Naive thymus-derived CD8-positive, alpha-beta T cell (primary cell): ENCODE results near the gene SMIM31. TPM values are rescaled to one million over a fixed set of nuclear protein-coding genes. Genes with fewer than 3 reads are reported as not detected.

Experiments used
- ATAC-seq, 2 donors: fragments of 150-1000 bp; cut with Tn5 transposase in 1 of 2; sonication (Bioruptor Pico), chemical (Tn5 transposase) in 1 of 2; 1 replicate in 1 of 2; 2 replicates in 1 of 2; pipeline ENCODE4 v1.10.0; 2021; ENCODE audit warnings: mild to moderate bottlenecking in 2 of 2, moderate library complexity in 2 of 2
- POLR2A ChIA-PET: fragments of 350-600 bp; sonication (Branson Sonifier 250); formaldehyde crosslinking; loops from one replicate; lab custom pipeline; 2021; ENCODE audit warnings: antibody characterized with exemption; lab: Charles Lee
- DNase-seq, 10 donors: peaks; one replicate each; pipeline versions ENCODE4 v3.0.0 to v3.0.0-alpha.2; 2020 to 2022
- H3K27ac Mint-ChIP-seq, 10 donors: one replicate each; pipeline ENCODE4 v1.8.0; 2020 to 2022; ENCODE audit warnings: mild to moderate bottlenecking in 10 of 10, mixed read lengths in 10 of 10, moderate library complexity in 4 of 10, inconsistent platforms in 1 of 10
- H3K27me3 Mint-ChIP-seq, 5 donors: one replicate each; pipeline ENCODE4 v1.8.0; 2021 to 2022; ENCODE audit warnings: mixed read lengths in 5 of 5
- H3K36me3 Mint-ChIP-seq, 3 donors: one replicate each; pipeline ENCODE4 v1.8.0; 2020 to 2022; ENCODE audit warnings: mixed read lengths in 3 of 3, mild to moderate bottlenecking in 2 of 3, inconsistent platforms in 1 of 3
- H3K4me1 Mint-ChIP-seq, 4 donors: one replicate each; pipeline ENCODE4 v1.8.0; 2021 to 2022; ENCODE audit warnings: mixed read lengths in 4 of 4
- H3K4me3 Mint-ChIP-seq, 10 donors: one replicate each; pipeline ENCODE4 v1.8.0; 2020 to 2022; ENCODE audit warnings: mild to moderate bottlenecking in 10 of 10, mixed read lengths in 10 of 10, moderate library complexity in 6 of 10, inconsistent platforms in 1 of 10
- H3K9me3 Mint-ChIP-seq, 9 donors: one replicate each; pipeline ENCODE4 v1.8.0; 2020 to 2022; ENCODE audit warnings: mixed read lengths in 9 of 9, mild to moderate bottlenecking in 3 of 9, inconsistent platforms in 1 of 9, moderate library complexity in 1 of 9
- polyA plus RNA-seq, 3 donors: library from polyadenylated mRNA; unstranded; fragments of 300-500 nt; fragmentation: Illumina TruSeq; gene quantifications; one replicate each; pipeline ENCODE4 v1.2.3, GENCODE V29; 2021
- total RNA-seq, 8 experiments: library from RNA in 2 of 8; stranded (reverse) in 2 of 8; gene quantifications; one replicate each; pipeline ENCODE4 v1.2.3 and lab custom pipeline; 2021 to 2026

SMIM31 gene
- total and polyA plus RNA-seq, 5 experiments from 2014 or later, result not detected

GRCh38 chr4:164761746-164762275, 7.9 kb downstream of the SMIM31 start:
- ATAC-seq, result no peak
- peaks cover 14 to 40% (median 25%) of the 10 kb centered on the region in 5 donors for H3K27me3 Mint-ChIP-seq
- H3K9me3 Mint-ChIP-seq, result no peaks in the 10 kb centered on the region
- no peak overlapping the region for H3K27ac Mint-ChIP-seq
- DNase-seq, result no peak
- H3K4me3 Mint-ChIP-seq, result no peak overlapping the region
- POLR2A ChIA-PET, result no interaction called here
- no peaks in the 10 kb centered on the region for H3K4me1 Mint-ChIP-seq
- no peaks in the 10 kb centered on the region for H3K36me3 Mint-ChIP-seq

GRCh38 chr4:164765096-164765495, 11.2 kb downstream of the SMIM31 start:
- DNase-seq (no peak), ATAC-seq (no peak)
- H3K36me3 Mint-ChIP-seq, result no peaks in the 10 kb centered on the region
- POLR2A ChIA-PET, result no interaction called here
- no peaks in the 10 kb centered on the region for H3K9me3 Mint-ChIP-seq
- H3K27ac Mint-ChIP-seq, result no peak overlapping the region
- no peak overlapping the region for H3K4me3 Mint-ChIP-seq
- peaks cover 0 to 1% (median 0%) of the 10 kb centered on the region in 4 donors for H3K4me1 Mint-ChIP-seq
- peaks cover 20 to 53% (median 23%) of the 10 kb centered on the region in 5 donors for H3K27me3 Mint-ChIP-seq

- Mint-ChIP-seq H3K4me3 (no peak overlapping the region), H3K4me1 (peaks cover 0 to 1% (median 0%) of the 10 kb centered on the region in 4 donors), H3K27me3 (peaks cover 16 to 47% (median 22%) of the 10 kb centered on the region in 5 donors), H3K9me3 (no peaks in the 10 kb centered on the region), H3K27ac (no peak overlapping the region), H3K36me3 (no peaks in the 10 kb centered on the region)
- DNase-seq, result no peak
- POLR2A ChIA-PET, result no interaction called here
- ATAC-seq, result no peak
Measured at GRCh38 chr4:164765833-164766232, 11.9 kb downstream of the SMIM31 start.

- DNase-seq, result no peak
- POLR2A ChIA-PET, result no interaction called here
- Mint-ChIP-seq H3K4me1 (peaks cover 0 to 1% (median 0%) of the 10 kb centered on the region in 4 donors), H3K27ac (no peak overlapping the region), H3K27me3 (peaks cover 13 to 47% (median 18%) of the 10 kb centered on the region in 5 donors), H3K36me3 (no peaks in the 10 kb centered on the region), H3K9me3 (no peaks in the 10 kb centered on the region), H3K4me3 (no peak overlapping the region)
- ATAC-seq, result no peak
Measured at GRCh38 chr4:164768516-164768915, 14.6 kb downstream of the SMIM31 start.

GRCh38 chr4:164770010-164770724, 16.2 kb downstream of the SMIM31 start:
- Mint-ChIP-seq H3K27ac (no peak overlapping the region), H3K27me3 (peaks cover 11 to 40% (median 16%) of the 10 kb centered on the region in 5 donors), H3K9me3 (no peaks in the 10 kb centered on the region), H3K4me3 (no peak overlapping the region), H3K4me1 (peaks cover 0 to 1% (median 0%) of the 10 kb centered on the region in 4 donors), H3K36me3 (no peaks in the 10 kb centered on the region)
- DNase-seq (no peak), ATAC-seq (no peak)
- POLR2A ChIA-PET, result no interaction called here

GRCh38 chr4:164771088-164771487, 17.2 kb downstream of the SMIM31 start:
- Mint-ChIP-seq H3K36me3 (no peaks in the 10 kb centered on the region), H3K4me3 (no peak overlapping the region), H3K27ac (no peak overlapping the region), H3K4me1 (peaks cover 0 to 1% (median 0%) of the 10 kb centered on the region in 4 donors), H3K9me3 (no peaks in the 10 kb centered on the region), H3K27me3 (peaks cover 9 to 31% (median 14%) of the 10 kb centered on the region in 5 donors)
- ATAC-seq, result no peak
- POLR2A ChIA-PET, result no interaction called here
- DNase-seq, result no peak

- no peak for ATAC-seq
- Mint-ChIP-seq H3K36me3 (no peaks in the 10 kb centered on the region), H3K27me3 (peaks cover 4 to 21% (median 10%) of the 10 kb centered on the region in 5 donors), H3K9me3 (no peaks in the 10 kb centered on the region), H3K4me1 (peaks cover 0 to 1% (median 0%) of the 10 kb centered on the region in 4 donors), H3K27ac (no peak overlapping the region), H3K4me3 (no peak overlapping the region)
- no peak for DNase-seq
- POLR2A ChIA-PET, result no interaction called here
Measured at GRCh38 chr4:164772076-164772475, 18.1 kb downstream of the SMIM31 start.

GRCh38 chr4:164779080-164779479, 25.1 kb downstream of the SMIM31 start:
- no peak for ATAC-seq
- POLR2A ChIA-PET, result no interaction called here
- Mint-ChIP-seq H3K27me3 (no peaks in the 10 kb centered on the region), H3K36me3 (no peaks in the 10 kb centered on the region), H3K27ac (no peak overlapping the region), H3K4me1 (no peaks in the 10 kb centered on the region), H3K9me3 (no peaks in the 10 kb centered on the region), H3K4me3 (no peak overlapping the region)
- no peak for DNase-seq

GRCh38 chr4:164779811-164780216, 25.9 kb downstream of the SMIM31 start:
- H3K4me3 Mint-ChIP-seq, result no peak overlapping the region
- H3K27me3 Mint-ChIP-seq, result no peaks in the 10 kb centered on the region
- no peaks in the 10 kb centered on the region for H3K36me3 Mint-ChIP-seq
- H3K9me3 Mint-ChIP-seq, result no peaks in the 10 kb centered on the region
- H3K4me1 Mint-ChIP-seq, result no peaks in the 10 kb centered on the region
- DNase-seq (peak in 3 of 10 donors; percentile 6 to 17 (median 12)), ATAC-seq (no peak)
- POLR2A ChIA-PET, result no interaction called here
- H3K27ac Mint-ChIP-seq, result no peak overlapping the region

- Mint-ChIP-seq H3K4me3 (no peak overlapping the region), H3K36me3 (no peaks in the 10 kb centered on the region), H3K27me3 (no peaks in the 10 kb centered on the region), H3K27ac (no peak overlapping the region), H3K4me1 (no peaks in the 10 kb centered on the region), H3K9me3 (no peaks in the 10 kb centered on the region)
- DNase-seq, result no peak
- ATAC-seq, result no peak
- POLR2A ChIA-PET, result no interaction called here
Measured at GRCh38 chr4:164780839-164781238, 26.9 kb downstream of the SMIM31 start.

- POLR2A ChIA-PET, result no interaction called here
- no peaks in the 10 kb centered on the region for H3K27me3 Mint-ChIP-seq
- no peaks in the 10 kb centered on the region for H3K36me3 Mint-ChIP-seq
- no peak overlapping the region for H3K4me3 Mint-ChIP-seq
- H3K4me1 Mint-ChIP-seq, result no peaks in the 10 kb centered on the region
- no peak for ATAC-seq
- H3K9me3 Mint-ChIP-seq, result no peaks in the 10 kb centered on the region
- no peak overlapping the region for H3K27ac Mint-ChIP-seq
- no peak for DNase-seq
Measured at GRCh38 chr4:164783976-164784375, 30.0 kb downstream of the SMIM31 start.

- H3K36me3 Mint-ChIP-seq, result peaks cover 0 to 12% (median 0%) of the 10 kb centered on the region in 3 donors
- no peak overlapping the region for H3K4me3 Mint-ChIP-seq
- ATAC-seq (no peak), DNase-seq (no peak)
- H3K4me1 Mint-ChIP-seq, result no peaks in the 10 kb centered on the region
- peaks cover 0 to 5% (median 0%) of the 10 kb centered on the region in 9 donors for H3K9me3 Mint-ChIP-seq
- peaks cover 0 to 3% (median 0%) of the 10 kb centered on the region in 5 donors for H3K27me3 Mint-ChIP-seq
- POLR2A ChIA-PET, result no interaction called here
- H3K27ac Mint-ChIP-seq, result no peak overlapping the region
Measured at GRCh38 chr4:164789047-164789446, 35.1 kb downstream of the SMIM31 start.

GRCh38 chr4:164790249-164790648, 36.3 kb downstream of the SMIM31 start:
- peaks cover 0 to 12% (median 0%) of the 10 kb centered on the region in 3 donors for H3K36me3 Mint-ChIP-seq
- no peak for ATAC-seq
- H3K4me3 Mint-ChIP-seq, result no peak overlapping the region
- H3K4me1 Mint-ChIP-seq, result no peaks in the 10 kb centered on the region
- no peak for DNase-seq
- peaks cover 0 to 5% (median 0%) of the 10 kb centered on the region in 9 donors for H3K9me3 Mint-ChIP-seq
- POLR2A ChIA-PET, result no interaction called here
- H3K27me3 Mint-ChIP-seq, result peaks cover 0 to 3% (median 0%) of the 10 kb centered on the region in 5 donors
- no peak overlapping the region for H3K27ac Mint-ChIP-seq
